NCI-H226 (cell line): ENCODE results near the gene PCSK5.
"Not testable (repeated sequence)": the region's sequence is repeated elsewhere in the genome, so short reads cannot be mapped to it uniquely, and the experiment has no call there.

Experiments used
- DNase-seq: peaks from one replicate; pipeline ENCODE4 v3.0.0-alpha.2; 2015

Gene PCSK5

DNA sequence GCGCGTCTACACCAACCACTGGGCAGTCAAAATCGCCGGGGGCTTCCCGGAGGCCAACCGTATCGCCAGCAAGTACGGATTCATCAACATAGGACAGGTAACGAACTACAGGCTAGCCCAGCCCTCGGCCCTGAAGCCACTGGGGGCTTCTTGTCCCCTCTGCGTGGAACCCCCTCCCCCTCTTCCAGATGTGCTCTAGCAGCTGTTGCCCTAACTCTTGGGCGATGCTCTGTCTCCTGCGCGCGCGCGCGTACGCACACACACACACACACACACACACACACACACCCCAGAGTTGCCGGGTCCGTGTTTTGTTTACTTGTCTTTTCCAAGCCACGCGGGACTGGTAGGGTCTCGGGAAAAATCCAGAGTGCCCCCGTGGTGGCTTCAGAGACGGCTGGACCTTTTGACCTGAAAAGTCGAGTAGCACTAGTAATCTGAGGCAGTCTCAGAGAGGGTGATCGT, 836 bp downstream of the PCSK5 start:
- no peak for DNase-seq

DNA sequence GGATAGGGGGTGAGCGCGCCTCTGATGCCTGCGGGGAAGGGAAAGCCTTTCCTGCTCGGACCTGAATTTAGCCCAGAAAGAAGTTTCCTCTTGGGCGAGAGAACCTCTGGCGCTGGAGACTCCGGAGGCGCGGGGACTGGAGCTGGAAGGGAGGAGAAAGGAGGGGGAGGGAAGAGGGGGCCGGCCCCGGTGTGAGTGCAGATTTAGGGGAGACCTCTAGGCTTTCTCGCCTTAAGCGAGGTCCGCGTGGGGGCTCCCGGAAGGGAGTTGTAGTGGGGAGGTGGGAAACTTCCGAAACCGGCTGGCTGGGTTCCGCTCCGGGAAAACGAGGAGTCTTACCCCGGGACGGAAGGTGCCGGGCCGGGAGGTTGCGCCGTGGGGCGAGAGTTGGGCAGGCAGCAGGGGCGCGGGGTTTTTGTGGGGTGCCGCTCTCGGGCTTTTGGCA, 1.3 kb downstream of the PCSK5 start:
- DNase-seq: no peak

DNA sequence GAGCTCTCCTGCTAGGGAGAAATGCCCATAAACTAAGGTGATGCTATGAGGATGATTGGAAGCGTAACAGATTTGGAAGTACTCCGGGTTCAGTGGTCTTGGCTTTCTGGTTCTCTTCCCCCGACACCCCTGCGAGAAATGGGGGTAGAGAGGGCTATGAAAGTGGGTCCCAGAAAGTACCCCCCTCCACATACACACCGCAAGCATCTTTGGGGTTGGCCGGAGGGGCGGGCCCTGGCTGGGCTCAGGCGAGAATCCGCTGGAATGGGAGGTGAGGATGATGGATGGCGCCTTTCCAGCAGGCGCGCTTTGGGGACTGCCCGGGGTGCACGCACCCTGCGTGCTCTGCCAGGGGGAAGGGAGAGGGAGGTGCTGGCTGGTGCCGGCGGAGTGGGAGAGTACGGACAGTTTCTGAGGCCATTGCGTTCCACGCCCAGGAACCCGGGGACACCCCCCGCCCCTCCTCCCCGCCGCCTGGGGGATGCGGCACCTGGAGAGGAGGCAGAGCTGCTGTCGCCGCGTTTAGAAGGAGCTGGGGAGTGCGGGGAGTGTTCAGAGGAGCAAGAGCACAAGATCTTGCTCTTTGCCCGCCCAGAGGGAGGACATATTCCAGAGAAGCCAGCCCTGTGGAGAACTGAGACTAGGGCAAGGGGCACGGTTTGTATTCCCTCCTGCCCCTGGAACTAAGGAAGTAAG, 1.9 kb downstream of the PCSK5 start:
- no peak for DNase-seq

DNA sequence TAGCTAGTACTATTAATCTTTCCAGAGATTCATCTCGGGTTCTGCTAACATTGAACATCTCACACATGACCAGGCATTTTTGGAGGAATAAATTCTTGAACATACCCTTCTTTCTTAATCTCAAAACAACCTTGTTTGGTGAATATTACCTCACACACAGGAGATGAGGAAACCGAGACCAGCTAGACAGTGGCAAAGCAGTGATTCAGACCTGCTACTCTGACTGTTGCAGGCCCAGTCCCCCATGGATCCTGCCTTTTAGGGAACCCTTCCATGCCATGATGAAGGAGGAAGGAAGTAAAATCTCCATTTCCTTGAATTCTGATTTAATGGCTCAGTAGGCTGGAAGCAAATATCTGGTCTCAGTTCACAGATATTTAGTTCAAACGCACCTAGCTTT, 2.6 kb downstream of the PCSK5 start:
- no peak for DNase-seq

DNA sequence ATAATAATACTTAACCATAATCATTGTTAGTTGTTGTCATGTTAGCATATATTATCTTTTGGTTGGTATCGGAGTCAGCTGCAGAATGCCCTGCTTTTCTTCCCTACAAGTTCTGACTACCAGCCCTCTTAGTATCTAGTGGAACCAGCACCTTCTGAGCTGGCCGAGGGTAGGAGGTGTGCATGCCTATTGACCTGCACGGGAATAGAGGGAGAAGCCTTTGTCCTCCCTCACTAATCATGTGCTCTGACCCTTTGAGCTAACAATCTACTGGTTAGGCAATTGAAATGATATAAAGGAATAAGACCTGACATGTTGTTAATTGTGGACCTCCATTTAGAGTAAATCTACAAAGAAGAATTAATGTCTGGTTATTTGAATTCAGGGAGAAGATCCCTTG, 4.1 kb downstream of the PCSK5 start:
- no peak for DNase-seq

DNA sequence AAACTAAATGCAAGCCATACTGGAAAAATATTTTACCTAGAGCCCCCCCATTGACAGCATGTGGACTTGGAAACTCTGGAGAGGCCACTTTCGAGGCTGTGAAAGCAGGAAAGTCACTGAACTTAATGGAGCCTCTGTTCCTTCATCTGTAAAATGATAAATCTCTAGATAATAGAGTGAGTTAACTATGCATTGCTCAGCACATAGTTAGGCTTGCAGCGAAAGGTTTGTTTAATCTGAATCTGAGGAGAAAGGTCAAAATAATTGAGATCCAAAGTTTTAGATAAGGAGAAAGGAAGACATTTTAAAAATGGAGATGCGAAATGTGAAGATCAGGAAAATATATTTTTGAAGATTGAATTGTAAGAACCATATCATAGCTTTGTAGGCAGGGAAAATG, 4.6 kb downstream of the PCSK5 start:
- DNase-seq: no peak

DNA sequence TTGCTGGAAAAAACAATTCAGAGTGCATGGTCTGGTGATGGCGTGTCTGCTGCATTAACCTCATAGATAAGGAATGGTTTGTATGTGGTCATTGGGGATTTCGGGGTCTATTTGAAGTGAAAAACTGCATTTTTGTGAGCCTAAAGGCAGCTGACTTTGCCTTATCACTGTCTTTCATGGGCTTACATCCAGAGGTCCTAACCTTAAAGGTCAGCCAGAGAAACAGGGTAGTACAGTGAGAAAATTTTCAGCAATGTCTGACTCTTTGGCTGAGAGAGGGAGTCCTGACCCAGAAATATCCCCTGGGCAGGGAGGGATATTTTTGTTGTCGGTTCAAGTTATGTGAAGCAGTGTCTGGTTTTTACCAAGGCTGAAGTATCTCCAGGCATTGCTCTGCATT, 5.7 kb downstream of the PCSK5 start:
- no peak for DNase-seq

DNA sequence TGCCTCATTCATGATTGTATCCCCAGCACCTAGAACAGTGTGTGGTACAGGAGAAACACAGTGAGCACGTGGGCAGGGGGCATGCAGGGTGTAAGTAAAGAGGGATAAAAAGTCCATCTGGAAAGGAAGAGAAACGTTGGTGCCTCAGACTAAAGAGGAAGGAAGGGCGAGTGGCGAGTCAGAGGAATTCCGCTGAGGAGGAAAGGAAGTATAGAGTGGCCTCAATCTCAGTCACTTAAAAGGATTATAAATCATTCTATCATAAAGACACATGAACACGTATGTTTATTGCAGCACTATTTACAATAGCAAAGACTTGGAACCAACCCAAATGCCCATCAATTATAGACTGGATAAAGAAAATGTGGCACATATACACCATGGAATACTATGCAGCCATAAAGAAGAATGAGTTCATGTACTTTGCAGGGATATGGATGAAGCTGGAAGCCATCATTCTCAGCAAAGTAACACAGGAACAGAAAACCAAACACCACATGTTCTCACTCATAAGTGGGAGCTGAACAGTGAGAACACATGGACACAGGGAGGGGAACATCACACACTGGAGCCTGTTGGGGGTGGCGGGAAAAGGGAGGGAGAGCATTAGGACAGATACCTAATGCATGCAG, 10.5 kb downstream of the PCSK5 start:
- DNase-seq: not testable (repeated sequence)

DNA sequence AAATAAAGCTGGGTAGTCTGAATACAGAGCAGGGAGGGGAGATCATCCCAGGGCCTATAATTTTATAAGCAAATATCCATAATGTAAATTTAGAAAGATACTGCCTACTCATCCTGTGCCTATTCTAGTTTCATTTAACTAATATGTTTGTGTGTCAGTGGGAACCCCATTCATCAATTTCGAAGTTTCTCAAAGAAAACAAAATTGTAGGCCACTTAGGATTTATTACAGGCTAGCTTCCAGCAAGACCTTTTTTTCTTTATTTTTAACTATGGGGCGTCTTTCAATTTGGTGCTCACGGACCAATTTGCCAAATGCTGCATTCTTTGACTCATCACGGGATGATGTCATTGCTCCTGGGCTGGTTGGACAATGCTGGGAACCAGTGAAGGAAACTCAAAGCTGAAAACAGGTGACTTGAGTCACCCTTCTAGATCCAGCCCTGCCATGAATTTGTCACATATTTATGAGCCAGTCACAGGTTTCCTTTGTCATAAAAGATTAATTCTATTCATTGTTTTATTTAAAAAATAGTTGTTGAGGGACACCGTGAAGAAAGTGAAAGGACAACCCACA, 13.4 kb downstream of the PCSK5 start:
- no peak for DNase-seq

DNA sequence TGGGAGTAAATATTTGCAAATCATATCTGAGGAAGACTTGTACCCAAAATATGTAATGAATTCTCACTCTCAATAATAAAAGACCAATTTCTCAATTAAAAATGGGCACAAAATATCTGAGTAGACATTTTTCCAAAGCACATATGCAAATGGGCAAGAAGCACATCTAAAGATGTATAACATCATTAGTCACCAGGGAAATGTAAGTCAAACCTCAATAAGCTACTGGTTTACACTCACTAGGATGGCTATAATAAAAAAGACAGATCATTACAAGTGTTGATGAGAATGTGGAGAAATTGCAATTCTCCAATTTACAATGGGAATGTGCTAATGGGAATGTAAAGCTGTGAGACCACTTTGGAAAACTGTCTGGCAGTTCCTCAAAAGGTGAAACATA, 13.9 kb downstream of the PCSK5 start:
- DNase-seq: no peak

DNA sequence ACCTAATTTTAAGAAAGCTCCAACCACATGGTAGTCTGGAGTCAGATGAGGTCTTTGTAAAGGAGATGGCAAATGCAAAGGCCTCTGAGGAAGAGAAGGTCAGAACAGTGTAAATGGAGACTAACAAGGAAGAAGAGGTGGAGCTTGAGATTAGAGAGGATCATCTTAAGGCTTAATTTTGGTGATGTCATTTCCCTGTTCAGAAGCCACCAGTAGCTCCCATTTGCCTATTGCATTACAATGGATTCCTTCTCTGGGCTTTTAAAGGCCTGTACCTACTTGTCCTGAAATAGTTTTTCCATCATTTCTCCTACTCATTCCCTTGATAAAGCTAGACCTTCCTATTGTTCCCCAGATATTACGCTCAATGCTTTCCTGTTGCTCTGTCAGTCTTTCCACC, 16.1 kb downstream of the PCSK5 start:
- DNase-seq: no peak

DNA sequence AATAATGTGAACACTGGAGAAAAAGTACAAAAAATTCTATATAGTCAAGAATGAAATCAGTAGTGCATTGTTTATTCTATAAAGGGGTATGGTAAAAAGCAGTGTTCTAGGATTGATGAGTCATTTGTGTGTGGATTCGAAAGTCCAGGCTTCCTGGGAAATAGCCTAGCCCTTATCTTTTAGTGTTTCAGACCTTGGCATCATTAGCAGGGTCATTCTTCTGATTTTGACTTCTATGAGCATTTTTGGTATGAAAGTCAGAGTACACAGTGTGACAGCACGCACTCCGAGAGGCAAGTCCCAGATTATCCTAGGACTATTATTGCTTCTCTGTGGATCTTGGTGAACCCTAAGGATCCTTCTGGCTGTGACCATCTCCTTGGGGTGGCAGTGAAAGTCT, 16.9 kb downstream of the PCSK5 start:
- no peak for DNase-seq

DNA sequence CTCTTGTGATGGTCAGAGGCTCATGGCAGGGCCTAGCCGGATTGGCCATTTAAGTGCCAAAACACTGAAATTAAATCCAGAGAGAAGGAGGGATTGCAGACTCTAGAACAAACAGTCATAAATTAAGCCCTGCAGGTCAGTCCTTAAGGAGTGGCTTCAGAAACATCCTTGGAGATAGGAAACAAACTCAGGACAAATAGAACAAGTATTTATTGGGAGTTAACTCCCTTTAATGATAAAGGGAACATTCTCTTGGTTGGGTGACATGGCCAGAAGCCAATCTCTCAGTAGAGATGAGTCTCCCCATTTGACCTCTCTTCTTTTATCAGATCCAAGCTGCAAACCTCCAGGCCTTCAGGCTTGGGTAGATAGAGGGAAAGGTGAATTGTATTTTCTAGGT, 17.4 kb downstream of the PCSK5 start:
- no peak for DNase-seq

DNA sequence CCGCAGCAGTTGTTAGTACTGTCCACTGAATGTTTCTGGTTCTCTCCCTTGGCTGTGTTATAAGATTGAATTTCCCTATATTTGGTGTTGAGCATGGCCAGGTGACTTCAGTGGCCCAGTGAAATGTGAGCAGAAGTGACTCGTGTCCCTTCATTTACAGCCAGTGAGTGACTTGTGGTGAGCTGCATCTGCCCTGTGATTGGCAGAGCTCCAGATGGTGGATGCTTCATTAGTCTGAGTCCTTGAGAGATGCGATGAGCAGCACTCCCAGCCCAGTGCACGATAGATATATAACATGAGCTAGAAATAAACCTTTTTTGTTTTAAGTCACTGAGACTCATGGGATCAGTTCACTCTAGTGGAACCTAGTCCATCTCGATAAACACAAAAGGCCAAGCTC, 19.3 kb downstream of the PCSK5 start:
- no peak for DNase-seq

DNA sequence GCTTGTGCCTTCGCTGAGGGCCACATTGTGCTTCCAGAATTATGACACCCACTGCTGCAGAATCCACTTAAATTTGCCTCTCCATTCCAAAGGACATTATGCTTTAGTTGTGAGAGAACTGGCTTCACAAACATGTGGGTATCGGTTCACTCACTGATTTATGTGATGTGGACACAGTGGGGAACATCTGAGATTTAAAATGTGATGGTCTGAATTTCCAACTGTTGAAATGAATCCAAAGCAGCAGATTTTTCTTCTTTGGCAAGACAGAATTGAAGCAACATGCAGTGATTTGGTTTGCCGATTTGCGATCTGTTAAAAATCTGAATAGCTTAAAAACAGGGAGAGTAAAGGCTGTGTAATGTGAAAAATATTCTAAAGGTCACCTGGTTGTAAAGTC, 20.3 kb downstream of the PCSK5 start:
- DNase-seq: no peak

DNA sequence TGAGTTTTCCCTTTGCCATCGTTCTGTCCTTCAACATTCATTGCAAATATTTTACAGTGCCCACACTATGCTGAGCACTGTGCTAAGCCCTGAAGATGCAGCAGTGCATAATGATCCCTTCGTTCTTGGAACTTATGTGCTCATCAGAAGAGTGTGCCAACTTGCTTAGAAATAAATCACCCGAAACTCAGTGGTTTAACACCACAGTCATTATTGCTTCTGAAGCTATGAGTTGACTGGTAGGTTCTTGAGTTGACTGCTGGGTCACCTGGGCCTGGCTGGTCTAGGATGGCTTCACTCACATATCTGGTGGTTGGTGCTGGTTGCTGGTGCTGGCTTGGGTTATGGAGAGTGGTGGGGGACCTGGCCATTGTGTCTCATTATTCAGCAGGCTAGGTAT, 20.9 kb downstream of the PCSK5 start:
- no peak for DNase-seq

DNA sequence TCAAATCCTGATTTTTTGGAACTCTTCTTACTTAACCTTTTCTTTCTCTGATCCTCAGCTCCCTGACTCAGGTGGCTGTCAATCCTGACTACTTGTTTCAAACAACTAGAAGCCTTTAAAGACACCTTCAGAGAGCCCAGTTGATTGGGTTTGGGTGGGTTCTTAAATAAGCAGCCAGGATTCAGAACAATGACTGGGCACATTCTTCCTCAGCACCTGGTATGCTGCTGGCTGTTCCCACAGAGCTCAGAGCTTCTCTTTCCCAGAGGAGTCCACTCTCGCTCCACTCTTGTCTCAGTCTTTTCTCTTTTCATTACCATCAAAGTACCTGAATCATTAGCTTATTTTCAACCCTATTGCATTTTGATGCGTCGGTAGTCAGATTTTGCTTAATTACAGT, 22.5 kb downstream of the PCSK5 start:
- no peak for DNase-seq

DNA sequence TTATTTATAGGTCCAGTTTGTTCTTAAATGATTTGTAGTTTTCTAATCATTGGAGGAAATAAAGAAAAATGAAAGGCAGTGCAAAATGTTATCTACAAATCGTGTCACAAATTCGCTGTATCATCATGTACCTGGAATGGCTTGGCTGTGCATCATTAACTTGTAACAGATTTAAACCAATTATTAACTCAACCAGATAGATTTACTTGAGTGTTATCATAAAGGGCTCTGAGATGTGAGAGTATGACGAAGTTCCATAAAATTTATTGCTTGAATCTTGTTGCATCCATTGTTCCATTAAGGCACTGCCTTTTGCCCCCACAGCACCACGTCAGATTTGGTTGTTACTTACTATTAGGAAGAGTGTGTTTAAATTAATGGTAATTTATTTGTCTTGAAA, 23.5 kb downstream of the PCSK5 start:
- DNase-seq: no peak

DNA sequence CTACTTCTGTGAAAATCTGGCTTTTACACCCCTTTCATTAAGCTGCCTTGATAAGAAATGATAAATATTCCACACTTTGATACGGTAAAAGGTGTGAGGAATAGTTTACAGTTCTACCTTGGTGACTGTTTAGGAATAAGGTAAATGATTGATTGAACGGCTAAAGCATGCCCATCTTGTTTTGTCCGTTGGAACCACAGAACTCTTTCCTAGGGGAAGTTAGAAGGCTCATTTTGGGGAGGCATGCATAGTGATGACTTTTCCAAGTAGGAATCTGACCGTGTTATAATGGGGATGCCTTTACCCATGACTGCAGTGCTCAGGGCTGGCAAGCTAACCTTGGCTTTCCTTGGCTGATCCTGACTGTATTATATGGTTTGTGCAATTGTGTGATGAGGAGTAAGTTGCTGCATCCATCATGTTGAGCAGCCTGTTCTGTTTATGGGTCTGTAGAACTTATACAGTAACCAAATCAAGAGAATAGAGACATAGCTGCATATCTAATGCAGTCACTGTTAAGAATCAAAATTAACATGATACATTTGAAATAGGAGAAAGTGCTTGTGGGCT, 24.5 kb downstream of the PCSK5 start:
- DNase-seq: no peak

DNA sequence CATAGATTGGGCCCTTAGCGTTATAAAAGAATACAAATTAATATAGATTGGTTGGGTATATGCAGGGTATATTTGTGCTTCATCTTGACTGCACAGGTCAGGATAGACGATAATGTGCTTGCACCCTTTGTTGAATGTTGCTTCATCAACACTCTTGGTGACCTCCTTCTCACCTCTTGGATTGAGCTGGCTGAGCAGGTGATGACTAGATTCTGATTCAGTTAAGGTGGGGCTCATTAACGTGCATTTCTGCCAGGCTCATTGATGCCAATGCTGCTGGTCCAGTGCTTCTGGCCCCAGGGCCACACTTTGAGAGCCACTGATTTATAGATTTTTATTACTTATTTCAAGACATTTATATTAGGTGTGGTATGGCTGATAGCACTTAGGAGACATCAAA, 27.7 kb downstream of the PCSK5 start:
- no peak for DNase-seq

DNA sequence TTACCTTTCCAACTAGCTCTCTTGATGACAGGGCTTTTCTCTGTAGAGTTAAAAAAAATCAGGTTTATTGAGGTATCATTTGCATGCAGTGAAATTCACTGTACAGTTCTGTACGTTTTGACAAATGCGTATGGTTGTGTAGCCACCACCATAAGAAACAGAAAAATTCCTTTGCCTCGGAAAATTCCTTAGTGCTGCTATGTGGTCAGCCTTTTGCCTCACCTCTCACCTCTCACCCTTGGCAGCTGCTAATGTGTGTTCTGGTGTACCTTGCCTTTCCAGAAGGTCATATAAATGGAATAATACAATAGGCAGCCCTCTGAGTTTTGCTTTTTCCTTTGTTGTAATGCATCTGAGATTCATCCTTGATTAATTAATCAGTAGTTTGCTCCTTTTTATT, 28.4 kb downstream of the PCSK5 start:
- no peak for DNase-seq

DNA sequence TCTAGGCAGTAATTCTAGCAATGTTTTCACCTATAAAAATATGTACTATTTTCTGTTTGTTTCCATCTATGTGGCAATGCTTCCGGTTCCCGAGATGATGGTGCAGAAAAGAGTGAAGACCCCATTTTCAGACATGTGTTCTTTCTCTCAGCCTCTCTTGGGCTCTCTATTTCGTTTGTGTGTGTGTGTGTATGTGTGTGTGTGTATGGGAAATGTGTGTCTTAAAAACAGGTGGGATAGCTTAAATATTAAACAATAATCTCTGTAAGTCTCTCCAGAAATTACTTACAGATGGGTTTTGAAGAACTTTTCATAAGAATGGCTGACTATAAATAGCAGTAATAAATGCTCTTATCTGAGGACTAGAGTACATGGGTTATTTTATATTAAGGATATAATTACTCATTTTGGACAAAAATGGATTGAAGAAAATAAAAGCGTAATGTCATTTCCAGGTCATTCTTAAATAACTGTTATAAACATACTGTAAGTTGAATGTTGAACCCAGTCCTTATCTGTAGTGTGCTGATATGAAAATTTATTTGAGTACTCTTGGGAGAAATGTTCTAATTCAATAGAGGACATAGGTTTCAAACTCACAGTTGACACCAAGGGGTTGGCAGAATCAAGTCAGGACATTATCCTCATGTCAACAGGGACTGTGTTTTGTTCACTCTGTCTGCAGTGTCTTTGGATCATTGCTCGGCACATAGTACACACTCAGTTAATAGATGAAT, 31.1 kb downstream of the PCSK5 start:
- no peak for DNase-seq

DNA sequence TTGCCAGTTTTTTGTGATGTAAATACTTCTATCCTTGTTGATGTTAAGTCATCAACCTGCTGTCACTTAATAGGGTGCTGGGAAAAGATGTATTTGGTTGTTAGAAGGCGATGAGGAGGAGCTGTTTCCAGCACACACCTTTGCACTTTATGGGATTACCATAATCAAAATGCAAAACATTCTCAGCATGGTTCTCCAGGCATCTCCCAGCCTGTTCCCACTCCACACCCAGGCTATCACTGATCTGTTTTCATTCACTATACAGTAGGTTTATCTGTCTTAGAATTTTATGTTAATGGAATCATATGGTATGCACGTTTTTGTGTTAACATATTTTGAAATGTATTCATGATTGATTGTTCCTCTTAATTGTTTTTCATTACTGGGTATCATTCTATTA, 35.9 kb downstream of the PCSK5 start:
- no peak for DNase-seq

DNA sequence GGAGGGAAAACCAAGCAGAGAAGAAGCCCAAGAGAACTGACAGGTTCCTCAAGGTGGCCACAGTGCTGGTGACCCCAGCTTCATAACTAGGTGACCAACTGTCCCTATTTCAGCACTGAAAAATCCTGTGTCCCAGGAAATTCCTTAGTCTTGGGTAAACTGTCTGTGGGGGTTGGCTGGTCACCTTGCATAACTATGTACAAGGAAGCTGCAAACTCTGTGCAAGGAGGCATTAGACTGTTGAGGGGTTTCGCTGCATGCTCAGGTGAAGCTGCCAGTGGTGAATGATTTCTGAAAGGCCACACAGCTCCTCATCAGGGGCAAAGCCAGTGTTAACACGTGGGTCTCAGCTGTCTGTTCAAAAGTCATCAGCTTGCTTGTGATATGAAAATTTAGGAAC, 36.9 kb downstream of the PCSK5 start:
- no peak for DNase-seq
